GM12878 (cell line): Measurements from ENCODE around the gene GLRA1. TPM values are rescaled to one million over a fixed set of nuclear protein-coding genes. Genes with fewer than 3 reads are reported as not detected.

Source experiments
- ATAC-seq: fragments of 200-7000 bp; cut with Tn5 transposase; 3 replicates; pipeline ENCODE4 v1.9.1; 2020; ENCODE audit warnings: mild to moderate bottlenecking, moderate library complexity
- BruUV-seq: library from RNA; stranded (reverse); fragments of 400-500 nt; replicated peaks from 2 replicates; lab custom pipeline; 2021; lab: Mats Ljungman, UMichigan
- CTCF ChIA-PET: fragments of 300-600 bp; sonication (Branson Sonifier 250); formaldehyde crosslinking; extraction: SDS; loops from one replicate; lab custom pipeline; 2021; ENCODE audit warnings: inconsistent platforms; lab: Yijun Ruan, JAX
- POLR2A ChIA-PET: fragments of 350-600 bp; formaldehyde crosslinking; extraction: SDS; loops from one replicate; lab custom pipeline; 2021; ENCODE audit warnings: inconsistent platforms; lab: Charles Lee
- RAD21 ChIA-PET: fragments of 300-600 bp; sonication (Branson Sonifier 250); formaldehyde crosslinking; loops from one replicate; lab custom pipeline; 2023; ENCODE audit warnings: antibody characterized with exemption; ENCODE audit not compliant: unreplicated experiment; lab: Charles Lee
- SMC1A ChIA-PET: fragments of 300-600 bp; sonication (Branson Sonifier 250); formaldehyde crosslinking; loops from one replicate; lab custom pipeline; 2023; ENCODE audit not compliant: unreplicated experiment, uncharacterized antibody; lab: Charles Lee
- DNase-seq: peaks from one replicate; pipeline ENCODE4 v3.0.0-alpha.2; 2011; ENCODE audit warnings: low read depth, low spot score
- FAIRE-seq: peaks from 3 replicates; lab custom pipeline; 2011; peaks lifted over from hg19 to GRCh38; lab: Jason Lieb, UNC
- H2AFZ ChIP-seq: 2 replicates; pipeline ENCODE4 v1.6.0; 2011; ENCODE audit warnings: low read depth, low read length, control low read depth; ENCODE audit not compliant: control insufficient read depth
- H3K27ac ChIP-seq: 2 replicates; pipeline ENCODE4 v1.5.1; 2011; ENCODE audit warnings: control low read depth; ENCODE audit not compliant: control insufficient read depth, insufficient read depth
- H3K27me3 ChIP-seq, 2 experiments: replicated peaks in 1 of 2; 2 replicates each; pipeline versions ENCODE4 v1.6.0 to v1.6.1; 2011; ENCODE audit warnings: low read length in 1 of 2; ENCODE audit not compliant: control insufficient read depth in 2 of 2, insufficient read depth in 2 of 2
- H3K36me3 ChIP-seq, 2 experiments: 2 replicates each; pipeline ENCODE4 v1.5.1; 2011; ENCODE audit warnings: low read length in 1 of 2; ENCODE audit not compliant: control insufficient read depth in 2 of 2, insufficient read depth in 2 of 2
- H3K4me1 ChIP-seq: 2 replicates; pipeline ENCODE4 v1.6.1; 2011; ENCODE audit warnings: mild to moderate bottlenecking, low read length, moderate library complexity, mixed read lengths; ENCODE audit not compliant: control insufficient read depth, insufficient read depth
- H3K4me2 ChIP-seq: 2 replicates; pipeline ENCODE4 v1.6.0; 2011; ENCODE audit warnings: control low read depth; ENCODE audit not compliant: control insufficient read depth, insufficient read depth
- H3K4me3 ChIP-seq: fragments of 200-600 bp; sonication (generic); 2 replicates; pipeline ENCODE4 v1.5.1; 2016
- H3K79me2 ChIP-seq: 2 replicates; pipeline ENCODE4 v1.6.0; 2011; ENCODE audit warnings: low read length; ENCODE audit not compliant: control insufficient read depth, insufficient read depth
- H3K9ac ChIP-seq: 2 replicates; pipeline ENCODE4 v1.8.0; 2011; ENCODE audit warnings: low read length, control low read depth, mixed read lengths; ENCODE audit not compliant: control insufficient read depth, insufficient read depth
- H3K9me3 ChIP-seq: replicated peaks from 3 replicates; pipeline ENCODE4 v1.5.1; 2011; ENCODE audit warnings: mild to moderate bottlenecking, low read length; ENCODE audit not compliant: control insufficient read depth, insufficient read depth
- H4K20me1 ChIP-seq: 2 replicates; pipeline ENCODE4 v1.6.0; 2011; ENCODE audit not compliant: control insufficient read depth, insufficient read depth
- BCL3 ChIP-seq: IDR thresholded peaks from 2 replicates; pipeline ENCODE4 v1.6.1; 2011; ENCODE audit warnings: borderline replicate concordance, low read depth, mild to moderate bottlenecking, moderate library complexity, low read length; ENCODE audit not compliant: insufficient read depth, poor library complexity, severe bottlenecking
- CBX5 ChIP-seq: sonication (generic); IDR thresholded peaks from 2 replicates; pipeline ENCODE4 v1.6.1; 2016; ENCODE audit warnings: low read depth, moderate library complexity, mild to moderate bottlenecking, inconsistent platforms
- E2F4 ChIP-seq: IDR thresholded peaks from 2 replicates; pipeline ENCODE4 v1.6.1; 2012; ENCODE audit warnings: low read depth, low read length, improper control_type of control experiment
- E2F8 ChIP-seq: fragments of 450-650 bp; IDR thresholded peaks from 2 replicates; pipeline ENCODE4 v1.6.1; 2018; ENCODE audit warnings: mild to moderate bottlenecking, low read depth, moderate library complexity; ENCODE audit not compliant: partially characterized antibody
- EED ChIP-seq: sonication (generic); IDR thresholded peaks from 2 replicates; pipeline ENCODE4 v1.6.1; 2016; ENCODE audit warnings: antibody characterized with exemption, low read depth
- HDGF ChIP-seq: fragments of 450-650 bp; IDR thresholded peaks from 2 replicates; pipeline ENCODE4 v1.6.1; 2016; ENCODE audit warnings: antibody characterized with exemption
- KLF5 ChIP-seq: fragments of 450-650 bp; IDR thresholded peaks from 2 replicates; pipeline ENCODE4 v1.6.1; 2014; ENCODE audit warnings: mild to moderate bottlenecking; ENCODE audit not compliant: partially characterized antibody
- MXI1 ChIP-seq: fragments of 150-350 bp; IDR thresholded peaks from 2 replicates; pipeline ENCODE4 v1.6.1; 2011; ENCODE audit warnings: low read depth, mild to moderate bottlenecking, inconsistent platforms, low read length, improper control_type of control experiment
- NFYB ChIP-seq: IDR thresholded peaks from 2 replicates; pipeline ENCODE4 v1.6.1; 2011; ENCODE audit warnings: low read depth, mild to moderate bottlenecking, low read length, improper control_type of control experiment, moderate library complexity; ENCODE audit not compliant: insufficient read depth
- PAX8 ChIP-seq: fragments of 450-650 bp; IDR thresholded peaks from 2 replicates; pipeline ENCODE4 v1.6.1; 2017; ENCODE audit warnings: mild to moderate bottlenecking, moderate library complexity
- SIN3A ChIP-seq: IDR thresholded peaks from 2 replicates; pipeline ENCODE4 v1.6.1; 2012; ENCODE audit warnings: low read depth, low read length, improper control_type of control experiment
- SMAD1 ChIP-seq: fragments of 450-650 bp; IDR thresholded peaks from 2 replicates; pipeline ENCODE4 v1.6.1; 2018; ENCODE audit warnings: mild to moderate bottlenecking, low read depth; ENCODE audit not compliant: partially characterized antibody
- SMAD5 ChIP-seq: IDR thresholded peaks from 2 replicates; pipeline ENCODE4 v1.6.1; 2016; ENCODE audit warnings: antibody characterized with exemption, low read depth
- SMC3 ChIP-seq: IDR thresholded peaks from 2 replicates; pipeline ENCODE4 v1.6.1; 2011; ENCODE audit warnings: low read length, improper control_type of control experiment, borderline replicate concordance
- TCF7 ChIP-seq: IDR thresholded peaks from 2 replicates; pipeline ENCODE4 v1.6.1; 2014; ENCODE audit warnings: antibody characterized with exemption, borderline replicate concordance
- ZSCAN29 ChIP-seq: fragments of 450-650 bp; IDR thresholded peaks from 2 replicates; pipeline ENCODE4 v1.6.1; 2017; ENCODE audit warnings: mild to moderate bottlenecking, moderate library complexity
- WGBS: methylation state at CpG from one replicate; pipeline ENCODE4 v1.1.6; 2016; ENCODE audit warnings: low lambda C conversion rate; ENCODE audit not compliant: insufficient replicate concordance, insufficient coverage; ENCODE audit errors: missing lambda C conversion rate; 5-methylcytosine and 5-hydroxymethylcytosine counted together
- in situ Hi-C: fragments of 300-500 bp; cut with MboI; formaldehyde crosslinking; loops from 9 replicates; pipeline ENCODE4 v1.14.3; 2018; ENCODE audit warnings: mixed read lengths
- intact Hi-C: fragments of 100-400 bp; cut with micrococcal nuclease; formaldehyde crosslinking; loops from one replicate; pipeline ENCODE4 v1.14.2; 2022; ENCODE audit not compliant: unreplicated experiment
- polyA plus RNA-seq, 11 experiments: library from polyadenylated mRNA; depleted of rRNA in 4 of 11; unstranded in 6 of 11; stranded (reverse) in 5 of 11; fragments of >200 nt; fragmentation: Nextera tagmentation in 4 of 11; fragmentation: Illumina TruSeq in 1 of 11; extraction: Ambion mirVana in 4 of 11; extraction: Trizol in 1 of 11; gene quantifications; 1 replicate in 1 of 11; 2 replicates in 10 of 11; pipeline versions ENCODE4 v1.2.1 to v1.2.3, GENCODE V29; 2011 to 2016; ENCODE audit warnings: inconsistent platforms in 2 of 11, missing spikeins in 2 of 11, low read depth in 1 of 11
- total RNA-seq, 4 experiments: library from RNA; depleted of rRNA in 3 of 4; stranded (reverse); fragments of >200 nt in 3 of 4; fragmentation: Illumina TruSeq in 1 of 4; extraction: Trizol in 1 of 4; gene quantifications; 2 replicates each; pipeline versions ENCODE4 v1.2.1 to v1.2.3, GENCODE V29; 2013 to 2021
- TF ChIP-seq, protein P1 (sequence below): IDR thresholded peaks from 2 replicates; pipeline ENCODE4 v1.6.1; 2012; ENCODE audit warnings: low read length, inconsistent platforms
- TF ChIP-seq, protein P2 (sequence below): IDR thresholded peaks from 2 replicates; pipeline ENCODE4 v1.6.1; 2011; ENCODE audit warnings: borderline replicate concordance, low read depth, mild to moderate bottlenecking, moderate library complexity, mixed read lengths, low read length; ENCODE audit not compliant: insufficient read depth; ENCODE audit errors: extremely low read length

The GLRA1 gene
- total and polyA plus RNA-seq, 10 of the 15 experiments (the other 5 are each of a cell fraction or from before 2014, with no cell fraction given), result not detected

DNA sequence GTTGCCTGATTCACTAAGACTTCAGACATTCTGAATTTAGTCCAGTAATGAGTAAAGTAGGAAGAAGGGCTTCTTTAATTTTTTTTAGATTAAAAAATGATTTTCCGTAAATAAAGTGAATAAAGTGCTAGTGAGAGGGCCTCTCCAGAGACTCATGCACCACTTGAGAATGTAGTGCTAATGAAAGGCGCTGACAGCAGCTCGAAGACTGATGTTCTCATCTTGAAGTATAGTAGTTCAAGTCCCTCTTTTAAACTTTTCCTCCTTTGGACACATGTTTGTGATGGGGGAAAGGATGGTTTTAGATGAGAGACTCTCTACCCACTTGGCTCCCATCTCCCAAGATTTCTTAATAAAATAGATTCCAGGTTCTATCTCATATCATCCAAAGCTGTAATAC lies 104.4 kb downstream of the GLRA1 start:
- ChIA-PET RAD21 (interaction anchor here (2.5 kb wide), 1 partner anchor 323 kb away, joined by 8 read pairs; no protein-coding TSS in a partner anchor), POLR2A (no interaction called here), SMC1A (interaction anchor here (0.7 to 3.2 kb wide), 2 partner anchors 9 to 323 kb away, joined by 3 to 12 read pairs; no protein-coding TSS in a partner anchor), CTCF (interaction anchor here (2.7 kb wide), 1 partner anchor 323 kb away, joined by 14 read pairs; no protein-coding TSS in a partner anchor)
- Histone ChIP-seq H3K4me3 (no peak overlapping the region), H2AFZ (no peak overlapping the region), H3K9me3 (no peaks in the 10 kb centered on the region), H3K27me3 (no peaks in the 10 kb centered on the region), H3K79me2 (no peaks in the 10 kb centered on the region), H3K9ac (no peak overlapping the region), H4K20me1 (no peaks in the 10 kb centered on the region), H3K4me1 (no peaks in the 10 kb centered on the region), H3K27ac (no peak overlapping the region), H3K36me3 (peaks cover 0 to 6% of the 10 kb centered on the region in 2 experiments; a peak in 3 of 4 replicates), H3K4me2 (no peak overlapping the region)
- in situ Hi-C loops (no loop called here), intact Hi-C loops (no loop called here)
- FAIRE-seq, result no peak
- WGBS, result 100% methylated on average over 3 of the region's 3 CpGs
- no peak for ATAC-seq
- DNase-seq, result no peak
- BruUV-seq, result no TSS peak
- no peak for TF ChIP-seq HDGF
- no peak for TF ChIP-seq ZSCAN29
- TF ChIP-seq SMAD5, result no peak
- TF ChIP-seq SIN3A, result no peak
- no peak for TF ChIP-seq MXI1
- no peak for TF ChIP-seq TCF7
- TF ChIP-seq, protein P1, sequence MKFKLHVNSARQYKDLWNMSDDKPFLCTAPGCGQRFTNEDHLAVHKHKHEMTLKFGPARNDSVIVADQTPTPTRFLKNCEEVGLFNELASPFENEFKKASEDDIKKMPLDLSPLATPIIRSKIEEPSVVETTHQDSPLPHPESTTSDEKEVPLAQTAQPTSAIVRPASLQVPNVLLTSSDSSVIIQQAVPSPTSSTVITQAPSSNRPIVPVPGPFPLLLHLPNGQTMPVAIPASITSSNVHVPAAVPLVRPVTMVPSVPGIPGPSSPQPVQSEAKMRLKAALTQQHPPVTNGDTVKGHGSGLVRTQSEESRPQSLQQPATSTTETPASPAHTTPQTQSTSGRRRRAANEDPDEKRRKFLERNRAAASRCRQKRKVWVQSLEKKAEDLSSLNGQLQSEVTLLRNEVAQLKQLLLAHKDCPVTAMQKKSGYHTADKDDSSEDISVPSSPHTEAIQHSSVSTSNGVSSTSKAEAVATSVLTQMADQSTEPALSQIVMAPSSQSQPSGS, result no peak
- no peak for TF ChIP-seq SMC3
- no peak for TF ChIP-seq NFYB
- TF ChIP-seq E2F4, result no peak
- no peak for TF ChIP-seq EED
- TF ChIP-seq CBX5, result no peak
- TF ChIP-seq PAX8, result no peak
- TF ChIP-seq KLF5, result no peak
- no peak for TF ChIP-seq E2F8
- TF ChIP-seq, protein P2, sequence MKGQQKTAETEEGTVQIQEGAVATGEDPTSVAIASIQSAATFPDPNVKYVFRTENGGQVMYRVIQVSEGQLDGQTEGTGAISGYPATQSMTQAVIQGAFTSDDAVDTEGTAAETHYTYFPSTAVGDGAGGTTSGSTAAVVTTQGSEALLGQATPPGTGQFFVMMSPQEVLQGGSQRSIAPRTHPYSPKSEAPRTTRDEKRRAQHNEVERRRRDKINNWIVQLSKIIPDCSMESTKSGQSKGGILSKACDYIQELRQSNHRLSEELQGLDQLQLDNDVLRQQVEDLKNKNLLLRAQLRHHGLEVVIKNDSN, result no peak
- no peak for TF ChIP-seq BCL3
- TF ChIP-seq SMAD1, result no peak
